Measurements from ENCODE around the gene DERA.

DERA gene

DNA sequence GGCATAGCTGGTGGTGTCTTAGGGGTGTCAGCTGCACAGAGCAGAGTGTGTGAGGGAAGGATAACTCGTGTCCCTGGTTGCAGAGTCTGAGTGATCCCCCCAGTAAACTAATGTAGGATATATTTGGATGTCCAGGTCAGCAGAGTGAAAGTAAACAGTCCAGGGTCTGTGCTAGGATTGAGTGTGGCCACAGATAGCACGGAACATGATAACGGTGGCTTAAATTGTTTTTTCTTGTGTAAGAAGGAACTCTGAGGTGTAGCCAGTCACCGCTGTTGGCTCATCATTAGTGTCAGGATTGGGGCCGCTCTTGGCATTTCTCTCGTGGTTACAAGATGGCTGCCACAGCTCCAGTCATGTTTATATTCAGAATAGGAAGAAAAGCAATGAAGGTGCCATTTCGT lies 97.3 kb downstream of the DERA start:
- H3K4me3 ChIP-seq (ENCODE audit: low read depth, low read length) = no peak overlapping the region
- TF ChIP-seq ZNF777 (tag by site-specific recombination; IDR thresholded peaks at IDR 0.05; ENCODE audit: borderline replicate concordance) = no peak
- TF ChIP-seq, protein P1, sequence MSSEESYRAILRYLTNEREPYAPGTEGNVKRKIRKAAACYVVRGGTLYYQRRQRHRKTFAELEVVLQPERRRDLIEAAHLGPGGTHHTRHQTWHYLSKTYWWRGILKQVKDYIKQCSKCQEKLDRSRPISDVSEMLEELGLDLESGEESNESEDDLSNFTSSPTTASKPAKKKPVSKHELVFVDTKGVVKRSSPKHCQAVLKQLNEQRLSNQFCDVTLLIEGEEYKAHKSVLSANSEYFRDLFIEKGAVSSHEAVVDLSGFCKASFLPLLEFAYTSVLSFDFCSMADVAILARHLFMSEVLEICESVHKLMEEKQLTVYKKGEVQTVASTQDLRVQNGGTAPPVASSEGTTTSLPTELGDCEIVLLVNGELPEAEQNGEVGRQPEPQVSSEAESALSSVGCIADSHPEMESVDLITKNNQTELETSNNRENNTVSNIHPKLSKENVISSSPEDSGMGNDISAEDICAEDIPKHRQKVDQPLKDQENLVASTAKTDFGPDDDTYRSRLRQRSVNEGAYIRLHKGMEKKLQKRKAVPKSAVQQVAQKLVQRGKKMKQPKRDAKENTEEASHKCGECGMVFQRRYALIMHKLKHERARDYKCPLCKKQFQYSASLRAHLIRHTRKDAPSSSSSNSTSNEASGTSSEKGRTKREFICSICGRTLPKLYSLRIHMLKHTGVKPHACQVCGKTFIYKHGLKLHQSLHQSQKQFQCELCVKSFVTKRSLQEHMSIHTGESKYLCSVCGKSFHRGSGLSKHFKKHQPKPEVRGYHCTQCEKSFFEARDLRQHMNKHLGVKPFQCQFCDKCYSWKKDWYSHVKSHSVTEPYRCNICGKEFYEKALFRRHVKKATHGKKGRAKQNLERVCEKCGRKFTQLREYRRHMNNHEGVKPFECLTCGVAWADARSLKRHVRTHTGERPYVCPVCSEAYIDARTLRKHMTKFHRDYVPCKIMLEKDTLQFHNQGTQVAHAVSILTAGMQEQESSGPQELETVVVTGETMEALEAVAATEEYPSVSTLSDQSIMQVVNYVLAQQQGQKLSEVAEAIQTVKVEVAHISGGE (tag by site-specific recombination; conservative IDR thresholded peaks at IDR 0.05; ENCODE audit: low read depth) = no peak
- TF ChIP-seq, protein P2, sequence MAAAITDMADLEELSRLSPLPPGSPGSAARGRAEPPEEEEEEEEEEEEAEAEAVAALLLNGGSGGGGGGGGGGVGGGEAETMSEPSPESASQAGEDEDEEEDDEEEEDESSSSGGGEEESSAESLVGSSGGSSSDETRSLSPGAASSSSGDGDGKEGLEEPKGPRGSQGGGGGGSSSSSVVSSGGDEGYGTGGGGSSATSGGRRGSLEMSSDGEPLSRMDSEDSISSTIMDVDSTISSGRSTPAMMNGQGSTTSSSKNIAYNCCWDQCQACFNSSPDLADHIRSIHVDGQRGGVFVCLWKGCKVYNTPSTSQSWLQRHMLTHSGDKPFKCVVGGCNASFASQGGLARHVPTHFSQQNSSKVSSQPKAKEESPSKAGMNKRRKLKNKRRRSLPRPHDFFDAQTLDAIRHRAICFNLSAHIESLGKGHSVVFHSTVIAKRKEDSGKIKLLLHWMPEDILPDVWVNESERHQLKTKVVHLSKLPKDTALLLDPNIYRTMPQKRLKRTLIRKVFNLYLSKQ (tag by site-specific recombination; IDR thresholded peaks at IDR 0.05; ENCODE audit: borderline replicate concordance) = no peak
- no peak for TF ChIP-seq ZNF174 (tag by site-specific recombination; IDR thresholded peaks at IDR 0.05)
- TF ChIP-seq ZNF169 (tag by site-specific recombination; IDR thresholded peaks at IDR 0.05) = no peak
- TF ChIP-seq ZNF837 (tag by site-specific recombination; IDR thresholded peaks at IDR 0.05) = no peak
- TF ChIP-seq ZNF707 (tag by site-specific recombination; IDR thresholded peaks at IDR 0.05) = no peak
- no peak for TF ChIP-seq ZNF140 (tag by site-specific recombination; IDR thresholded peaks at IDR 0.05)
- TF ChIP-seq, protein P3, sequence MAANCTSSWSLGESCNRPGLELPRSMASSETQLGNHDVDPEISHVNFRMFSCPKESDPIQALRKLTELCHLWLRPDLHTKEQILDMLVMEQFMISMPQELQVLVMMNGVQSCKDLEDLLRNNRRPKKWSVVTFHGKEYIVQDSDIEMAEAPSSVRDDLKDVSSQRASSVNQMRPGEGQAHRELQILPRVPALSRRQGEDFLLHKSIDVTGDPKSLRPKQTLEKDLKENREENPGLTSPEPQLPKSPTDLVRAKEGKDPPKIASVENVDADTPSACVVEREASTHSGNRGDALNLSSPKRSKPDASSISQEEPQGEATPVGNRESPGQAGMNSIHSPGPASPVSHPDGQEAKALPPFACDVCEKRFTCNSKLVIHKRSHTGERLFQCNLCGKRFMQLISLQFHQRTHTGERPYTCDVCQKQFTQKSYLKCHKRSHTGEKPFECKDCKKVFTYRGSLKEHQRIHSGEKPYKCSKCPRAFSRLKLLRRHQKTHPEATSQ (tag by site-specific recombination; IDR thresholded peaks at IDR 0.05) = no peak
- no peak for TF ChIP-seq ZNF701 (tag by site-specific recombination; IDR thresholded peaks at IDR 0.05)
- TF ChIP-seq KLF8 (tag by site-specific recombination; IDR thresholded peaks at IDR 0.05) = no peak
- no peak for TF ChIP-seq ZSCAN16 (tag by site-specific recombination; IDR thresholded peaks at IDR 0.05)
- TF ChIP-seq, protein P4, sequence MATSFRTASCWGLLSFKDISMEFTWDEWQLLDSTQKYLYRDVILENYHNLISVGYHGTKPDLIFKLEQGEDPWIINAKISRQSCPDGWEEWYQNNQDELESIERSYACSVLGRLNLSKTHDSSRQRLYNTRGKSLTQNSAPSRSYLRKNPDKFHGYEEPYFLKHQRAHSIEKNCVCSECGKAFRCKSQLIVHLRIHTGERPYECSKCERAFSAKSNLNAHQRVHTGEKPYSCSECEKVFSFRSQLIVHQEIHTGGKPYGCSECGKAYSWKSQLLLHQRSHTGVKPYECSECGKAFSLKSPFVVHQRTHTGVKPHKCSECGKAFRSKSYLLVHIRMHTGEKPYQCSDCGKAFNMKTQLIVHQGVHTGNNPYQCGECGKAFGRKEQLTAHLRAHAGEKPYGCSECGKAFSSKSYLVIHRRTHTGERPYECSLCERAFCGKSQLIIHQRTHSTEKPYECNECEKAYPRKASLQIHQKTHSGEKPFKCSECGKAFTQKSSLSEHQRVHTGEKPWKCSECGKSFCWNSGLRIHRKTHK (tag by site-specific recombination; IDR thresholded peaks at IDR 0.05) = no peak
- no peak for TF ChIP-seq ZNF610 (tag by site-specific recombination; IDR thresholded peaks at IDR 0.05; ENCODE audit: borderline replicate concordance)
- TF ChIP-seq, protein P5, sequence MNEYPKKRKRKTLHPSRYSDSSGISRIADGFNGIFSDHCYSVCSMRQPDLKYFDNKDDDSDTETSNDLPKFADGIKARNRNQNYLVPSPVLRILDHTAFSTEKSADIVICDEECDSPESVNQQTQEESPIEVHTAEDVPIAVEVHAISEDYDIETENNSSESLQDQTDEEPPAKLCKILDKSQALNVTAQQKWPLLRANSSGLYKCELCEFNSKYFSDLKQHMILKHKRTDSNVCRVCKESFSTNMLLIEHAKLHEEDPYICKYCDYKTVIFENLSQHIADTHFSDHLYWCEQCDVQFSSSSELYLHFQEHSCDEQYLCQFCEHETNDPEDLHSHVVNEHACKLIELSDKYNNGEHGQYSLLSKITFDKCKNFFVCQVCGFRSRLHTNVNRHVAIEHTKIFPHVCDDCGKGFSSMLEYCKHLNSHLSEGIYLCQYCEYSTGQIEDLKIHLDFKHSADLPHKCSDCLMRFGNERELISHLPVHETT (tag by site-specific recombination; IDR thresholded peaks at IDR 0.05) = no peak
- TF ChIP-seq KLF7 (tag by site-specific recombination; IDR thresholded peaks at IDR 0.05; ENCODE audit: borderline replicate concordance) = no peak
- no peaks in the 10 kb centered on the region for H3K9me3 ChIP-seq (ENCODE audit: control insufficient read depth, insufficient read depth, low read depth, low read length)
- no peak overlapping the region for H3K27ac ChIP-seq (ENCODE audit: extremely low read depth, low read depth, low read length)
- POLR2A ChIA-PET = no interaction called here
- H3K36me3 ChIP-seq (ENCODE audit: control insufficient read depth in 2 of 2, insufficient read depth in 1 of 2, low read length in 2 of 2) = no peaks in the 10 kb centered on the region
- CTCF ChIA-PET = no interaction called here
- no peaks in the 10 kb centered on the region for H3K4me1 ChIP-seq (ENCODE audit: control insufficient read depth, insufficient read depth, low read length)

DNA sequence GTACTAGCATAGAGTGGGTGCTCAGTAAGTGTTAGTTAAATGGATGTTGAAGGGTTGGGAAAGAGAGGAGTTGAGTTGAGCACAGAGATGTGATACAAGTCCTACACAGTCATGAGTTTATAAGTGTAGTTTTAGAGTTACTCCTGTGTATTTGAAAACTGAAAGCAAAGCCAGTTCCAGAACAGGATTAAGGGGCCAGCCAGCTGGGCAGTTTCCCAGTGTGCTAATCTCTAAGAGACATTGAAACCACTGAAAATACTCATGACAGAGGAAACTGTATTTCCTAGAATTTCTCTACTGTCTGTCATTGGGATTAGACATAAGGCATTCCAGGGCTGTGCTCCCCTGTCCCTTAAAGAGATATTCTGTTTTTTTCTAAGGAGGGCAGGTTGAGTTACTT lies 101.0 kb downstream of the DERA start:
- no peaks in the 10 kb centered on the region for H3K4me1 ChIP-seq (ENCODE audit: control insufficient read depth, insufficient read depth, low read length)
- ChIA-PET CTCF (no interaction called here), POLR2A (no interaction called here)
- no peak overlapping the region for H3K27ac ChIP-seq (ENCODE audit: extremely low read depth, low read depth, low read length)
- no peaks in the 10 kb centered on the region for H3K9me3 ChIP-seq (ENCODE audit: control insufficient read depth, insufficient read depth, low read depth, low read length)
- H3K36me3 ChIP-seq (ENCODE audit: control insufficient read depth in 2 of 2, insufficient read depth in 1 of 2, low read length in 2 of 2) = no peaks in the 10 kb centered on the region
- no peak overlapping the region for H3K4me3 ChIP-seq (ENCODE audit: low read depth, low read length)
- no peak for TF ChIP-seq ZNF10 (tag by site-specific recombination; IDR thresholded peaks at IDR 0.05)
- TF ChIP-seq ZNF335 (tag by site-specific recombination; conservative IDR thresholded peaks at IDR 0.05) = no peak
- no peak for TF ChIP-seq ZNF211 (tag by site-specific recombination; IDR thresholded peaks at IDR 0.05; ENCODE audit: low read depth)
- TF ChIP-seq, protein P6, sequence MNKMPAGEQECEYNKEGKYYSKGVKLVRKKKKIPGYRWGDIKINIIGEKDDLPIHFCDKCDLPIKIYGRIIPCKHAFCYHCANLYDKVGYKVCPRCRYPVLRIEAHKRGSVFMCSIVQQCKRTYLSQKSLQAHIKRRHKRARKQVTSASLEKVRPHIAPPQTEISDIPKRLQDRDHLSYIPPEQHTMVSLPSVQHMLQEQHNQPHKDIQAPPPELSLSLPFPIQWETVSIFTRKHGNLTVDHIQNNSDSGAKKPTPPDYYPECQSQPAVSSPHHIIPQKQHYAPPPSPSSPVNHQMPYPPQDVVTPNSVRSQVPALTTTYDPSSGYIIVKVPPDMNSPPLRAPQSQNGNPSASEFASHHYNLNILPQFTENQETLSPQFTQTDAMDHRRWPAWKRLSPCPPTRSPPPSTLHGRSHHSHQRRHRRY (tag by site-specific recombination; IDR thresholded peaks at IDR 0.05) = no peak
- no peak for TF ChIP-seq REPIN1 (tag by site-specific recombination; IDR thresholded peaks at IDR 0.05; ENCODE audit: low read depth)
- no peak for TF ChIP-seq RBAK (tag by site-specific recombination; IDR thresholded peaks at IDR 0.05)
- TF ChIP-seq ZBTB1 (tag by site-specific recombination; IDR thresholded peaks at IDR 0.05) = no peak
- TF ChIP-seq ZSCAN23 (tag by site-specific recombination; IDR thresholded peaks at IDR 0.05) = no peak
- TF ChIP-seq SP2 (tag by site-specific recombination; IDR thresholded peaks at IDR 0.05) = no peak
- no peak for TF ChIP-seq ZNF629 (tag by site-specific recombination; IDR thresholded peaks at IDR 0.05)

Data from HEK293 (cell line).